Activated CD8-positive, alpha-beta T cell treated with anti-CD3 and anti-CD28 coated beads, Interleukin-2, amount 10 ng/mL, durations not matched to agents 7 days and 5 days (primary cell): ENCODE data around the gene TEAD3. TPM values are rescaled to one million over a fixed set of nuclear protein-coding genes. Genes with fewer than 3 reads are reported as not detected.

Experiments used
- ATAC-seq: fragments of 150-1000 bp; cut with Tn5 transposase; one replicate; pipeline ENCODE4 v1.10.0; 2021; ENCODE audit warnings: moderate library complexity
- CTCF ChIA-PET: fragments of 350-600 bp; sonication (Branson Sonifier 250); formaldehyde crosslinking; loops from one replicate; lab custom pipeline; 2021; ENCODE audit warnings: antibody characterized with exemption; lab: Charles Lee
- POLR2A ChIA-PET: fragments of 350-600 bp; sonication (Branson Sonifier 250); formaldehyde crosslinking; loops from one replicate; lab custom pipeline; 2021; ENCODE audit warnings: antibody characterized with exemption; lab: Charles Lee
- DNase-seq: peaks from one replicate; pipeline ENCODE4 v3.0.0-alpha.2; 2020
- H3K27ac Mint-ChIP-seq: one replicate; pipeline ENCODE4 v1.8.0; 2021; ENCODE audit warnings: mild to moderate bottlenecking, mixed read lengths
- H3K27me3 Mint-ChIP-seq: one replicate; pipeline ENCODE4 v1.8.0; 2021; ENCODE audit warnings: low read depth, mixed read lengths
- H3K36me3 Mint-ChIP-seq: one replicate; pipeline ENCODE4 v1.8.0; 2021; ENCODE audit warnings: low read depth, mixed read lengths
- H3K4me1 Mint-ChIP-seq: one replicate; pipeline ENCODE4 v1.8.0; 2021; ENCODE audit warnings: low read depth, mixed read lengths
- H3K4me3 Mint-ChIP-seq: one replicate; pipeline ENCODE4 v1.8.0; 2021; ENCODE audit warnings: mild to moderate bottlenecking, mixed read lengths
- H3K9me3 Mint-ChIP-seq: one replicate; pipeline ENCODE4 v1.8.0; 2022; ENCODE audit warnings: mixed read lengths; ENCODE audit not compliant: insufficient read depth
- total RNA-seq, 2 experiments: library from RNA; stranded (reverse); gene quantifications; one replicate each; pipeline ENCODE4 v1.2.3, GENCODE V29; 2021

The TEAD3 gene
- total RNA-seq, 2 experiments from 2014 or later, result 0.18 to 0.21 TPM

DNA sequence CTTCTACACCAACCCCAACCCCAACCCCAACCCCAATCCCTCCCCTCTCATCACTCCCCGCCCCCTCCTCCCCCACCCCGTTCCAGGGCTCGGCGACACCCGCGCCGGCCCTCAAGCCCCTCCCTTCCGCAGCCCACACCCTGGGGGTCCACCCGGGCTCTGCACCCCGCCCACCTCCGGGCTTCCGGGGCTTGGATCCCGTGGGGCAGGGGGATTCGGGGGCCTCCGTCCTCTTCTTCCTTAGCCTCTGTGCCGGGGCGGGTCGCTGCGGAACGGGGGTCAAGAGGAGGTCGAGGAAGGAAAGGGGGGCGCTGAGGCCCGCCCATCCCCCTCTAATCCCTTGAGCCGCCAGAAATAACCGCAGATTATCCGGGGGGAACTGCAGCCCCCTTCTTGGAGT, 15.1 kb upstream of the TEAD3 start:
- Mint-ChIP-seq H3K4me1 (peaks cover 2% of the 10 kb centered on the region), H3K27ac (no peak overlapping the region), H3K4me3 (no peak overlapping the region), H3K9me3 (no peaks in the 10 kb centered on the region), H3K36me3 (no peaks in the 10 kb centered on the region), H3K27me3 (peaks cover 34% of the 10 kb centered on the region)
- CTCF ChIA-PET, result no interaction called here
- ATAC-seq (no peak), DNase-seq (no peak)
- POLR2A ChIA-PET, result no interaction called here

DNA sequence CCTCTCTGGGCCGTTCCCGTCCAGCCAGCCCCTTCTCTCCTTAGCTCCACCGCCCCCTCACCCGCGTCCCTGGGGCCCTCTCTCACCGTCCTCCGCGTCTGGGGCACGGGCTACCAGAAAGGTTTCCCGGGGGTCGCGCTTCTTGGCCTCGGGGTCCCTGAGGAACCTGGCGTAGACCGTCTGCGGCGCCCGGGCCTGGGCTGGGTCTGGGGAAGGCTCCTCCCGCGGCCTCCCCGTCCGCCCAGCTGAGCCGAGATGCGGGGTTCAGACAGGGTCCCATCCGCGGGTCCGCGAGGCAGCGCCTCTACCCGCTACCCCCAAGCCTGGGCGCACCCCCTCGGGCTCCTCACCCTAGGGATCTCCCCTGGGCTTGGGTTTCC, 14.7 kb upstream of the TEAD3 start:
- no peak for DNase-seq
- no peaks in the 10 kb centered on the region for H3K36me3 Mint-ChIP-seq
- no peak overlapping the region for H3K27ac Mint-ChIP-seq
- peaks cover 33% of the 10 kb centered on the region for H3K27me3 Mint-ChIP-seq
- ChIA-PET CTCF (no interaction called here), POLR2A (no interaction called here)
- no peak for ATAC-seq
- peaks cover 2% of the 10 kb centered on the region for H3K4me1 Mint-ChIP-seq
- no peak overlapping the region for H3K4me3 Mint-ChIP-seq
- H3K9me3 Mint-ChIP-seq, result no peaks in the 10 kb centered on the region

DNA sequence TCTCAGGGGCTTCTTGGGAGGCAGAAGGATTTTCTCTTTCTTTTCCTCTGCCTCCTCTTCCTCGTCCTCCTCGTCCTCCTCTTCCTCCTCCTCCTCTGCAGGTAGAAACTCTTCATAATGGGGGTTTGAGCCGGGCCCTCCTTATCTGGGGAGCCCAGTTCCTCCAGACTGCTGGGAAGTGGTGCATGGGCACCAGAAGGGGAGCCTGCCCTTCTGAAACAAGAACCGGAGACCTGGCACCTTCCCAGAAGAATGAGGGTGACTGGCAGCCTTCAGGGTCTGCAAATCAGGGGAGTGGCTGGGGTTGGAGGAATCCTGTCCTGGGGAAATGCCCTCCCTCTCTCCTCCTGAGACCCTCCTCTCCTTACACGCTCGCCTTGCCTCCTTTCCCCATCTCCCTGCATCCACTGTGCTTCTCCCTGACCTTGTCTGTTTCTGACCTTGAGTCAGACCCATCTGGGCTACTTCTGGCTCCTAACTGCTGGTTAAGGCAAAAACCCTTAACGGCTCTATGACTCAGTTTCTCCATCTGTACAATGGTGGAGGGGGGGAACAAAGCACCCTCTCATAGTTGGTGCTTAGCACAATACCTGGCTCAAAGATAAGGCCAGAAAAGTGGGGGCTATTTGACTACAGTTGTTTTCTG, 14.2 kb upstream of the TEAD3 start:
- no peak for ATAC-seq
- Mint-ChIP-seq H3K9me3 (no peaks in the 10 kb centered on the region), H3K4me1 (peaks cover 2% of the 10 kb centered on the region), H3K27ac (no peak overlapping the region), H3K4me3 (no peak overlapping the region), H3K36me3 (no peaks in the 10 kb centered on the region), H3K27me3 (peaks cover 32% of the 10 kb centered on the region)
- POLR2A ChIA-PET, result no interaction called here
- no peak for DNase-seq
- CTCF ChIA-PET, result no interaction called here

DNA sequence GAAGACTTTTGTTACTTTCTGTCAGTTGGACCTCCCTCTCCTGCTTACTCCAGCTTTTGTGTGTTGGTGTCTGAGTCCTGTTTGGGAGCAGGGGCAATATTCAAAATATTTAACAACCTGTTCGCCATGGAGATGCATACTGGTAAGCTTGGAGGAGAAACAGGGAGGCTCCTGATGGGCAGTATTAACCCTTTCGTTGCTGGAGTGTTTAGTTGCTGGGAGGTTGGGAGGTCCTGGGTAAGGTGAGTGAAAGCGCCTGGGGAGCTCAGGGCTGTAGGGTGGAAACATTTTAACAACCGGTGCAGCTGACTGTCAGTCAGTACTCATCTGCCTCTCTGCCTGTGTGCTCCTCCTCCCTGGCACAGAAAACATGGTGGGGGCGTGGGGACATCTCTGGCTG, 11.7 kb upstream of the TEAD3 start:
- ChIA-PET POLR2A (no interaction called here), CTCF (interaction anchor here (0.6 to 1.1 kb wide), 2 partner anchors 14 to 229 kb away, joined by 3 to 5 read pairs; no protein-coding TSS in a partner anchor)
- no peak for ATAC-seq
- no peak for DNase-seq
- Mint-ChIP-seq H3K9me3 (no peaks in the 10 kb centered on the region), H3K4me1 (no peaks in the 10 kb centered on the region), H3K36me3 (no peaks in the 10 kb centered on the region), H3K27me3 (peaks cover 34% of the 10 kb centered on the region), H3K27ac (no peak overlapping the region), H3K4me3 (no peak overlapping the region)

DNA sequence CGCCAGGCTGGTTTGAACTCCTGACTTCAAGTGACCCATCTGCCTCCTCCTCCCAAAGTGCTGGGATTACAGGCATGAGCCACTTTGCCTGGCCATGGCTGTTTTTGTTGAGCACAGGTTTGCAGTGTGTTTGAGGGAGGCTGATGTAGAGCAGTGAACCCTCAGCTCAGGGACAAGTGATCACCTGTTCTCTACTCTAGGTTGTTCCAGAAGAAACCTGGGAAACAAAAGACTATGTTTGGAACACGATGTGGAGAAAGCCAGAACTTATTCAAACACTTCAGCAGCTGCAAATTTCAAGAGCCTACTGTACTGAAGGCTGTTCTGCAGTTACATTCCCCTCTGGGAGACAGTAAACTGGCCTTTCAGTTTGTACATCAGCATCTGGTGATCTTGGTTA, 11.1 kb upstream of the TEAD3 start:
- peaks cover 38% of the 10 kb centered on the region for H3K27me3 Mint-ChIP-seq

DNA sequence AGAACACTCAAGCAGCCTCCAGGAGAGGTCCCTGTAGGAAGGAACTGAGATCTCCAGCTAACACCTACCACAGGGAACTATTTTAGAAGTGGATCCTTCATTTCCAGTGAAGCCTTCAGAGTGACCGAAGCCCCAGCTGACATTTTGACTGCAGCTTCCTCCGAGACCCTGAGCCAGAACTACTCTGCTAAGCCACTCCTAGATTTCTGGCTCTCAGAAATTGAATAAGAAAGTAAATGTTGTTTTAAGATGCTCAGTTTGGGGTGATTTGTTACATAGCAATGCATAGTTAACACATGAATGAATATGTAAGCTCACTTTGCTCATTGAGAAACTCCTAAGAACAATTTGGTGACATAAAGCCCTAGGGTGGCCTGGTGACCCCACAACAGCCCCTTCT, 10.3 kb upstream of the TEAD3 start:
- ATAC-seq, result no peak
- H3K27ac Mint-ChIP-seq, result no peak overlapping the region
- H3K4me3 Mint-ChIP-seq, result no peak overlapping the region
- DNase-seq, result no peak
- no peaks in the 10 kb centered on the region for H3K36me3 Mint-ChIP-seq
- ChIA-PET POLR2A (no interaction called here), CTCF (interaction anchor here (1.0 kb wide), 1 partner anchor 16 kb away, joined by 3 read pairs; no protein-coding TSS in a partner anchor)
- H3K4me1 Mint-ChIP-seq, result peaks cover 4% of the 10 kb centered on the region
- H3K27me3 Mint-ChIP-seq, result peaks cover 39% of the 10 kb centered on the region
- no peaks in the 10 kb centered on the region for H3K9me3 Mint-ChIP-seq

More for the DNA sequence above, 11.1 kb upstream of the TEAD3 start:
- DNase-seq, result no peak
- ChIA-PET CTCF (interaction anchor here (1.1 kb wide), 1 partner anchor 15 kb away, joined by 5 read pairs; no protein-coding TSS in a partner anchor), POLR2A (no interaction called here)
- no peak for ATAC-seq
- Mint-ChIP-seq H3K27ac (no peak overlapping the region), H3K9me3 (no peaks in the 10 kb centered on the region), H3K4me3 (no peak overlapping the region), H3K36me3 (no peaks in the 10 kb centered on the region), H3K4me1 (peaks cover 4% of the 10 kb centered on the region)

DNA sequence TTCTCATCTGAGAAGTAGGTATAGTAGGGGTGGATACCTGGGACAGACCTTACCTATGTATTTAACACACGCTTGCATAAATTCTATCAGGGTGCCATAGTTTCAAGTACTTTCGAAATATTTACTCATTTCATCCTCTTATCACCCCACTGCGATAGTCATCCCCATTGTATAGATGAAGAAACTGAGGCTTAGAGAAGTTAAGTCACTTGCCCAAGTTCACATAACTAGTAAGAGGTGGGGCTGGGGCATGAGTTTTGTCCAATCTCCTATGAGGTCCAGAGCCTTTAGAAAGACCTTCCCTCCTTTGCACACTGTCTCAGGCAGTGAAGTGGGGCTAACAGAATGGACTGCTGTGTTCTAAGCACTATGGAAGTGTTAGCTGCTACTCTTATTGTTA, 9.7 kb upstream of the TEAD3 start:
- Mint-ChIP-seq H3K9me3 (no peaks in the 10 kb centered on the region), H3K27ac (no peak overlapping the region), H3K4me3 (no peak overlapping the region), H3K36me3 (no peaks in the 10 kb centered on the region), H3K27me3 (peaks cover 39% of the 10 kb centered on the region), H3K4me1 (peaks cover 4% of the 10 kb centered on the region)
- ATAC-seq, result no peak
- POLR2A ChIA-PET, result no interaction called here
- CTCF ChIA-PET, result interaction anchor here (1.0 kb wide), 1 partner anchor 17 kb away, joined by 3 read pairs; no protein-coding TSS in a partner anchor
- DNase-seq, result no peak

DNA sequence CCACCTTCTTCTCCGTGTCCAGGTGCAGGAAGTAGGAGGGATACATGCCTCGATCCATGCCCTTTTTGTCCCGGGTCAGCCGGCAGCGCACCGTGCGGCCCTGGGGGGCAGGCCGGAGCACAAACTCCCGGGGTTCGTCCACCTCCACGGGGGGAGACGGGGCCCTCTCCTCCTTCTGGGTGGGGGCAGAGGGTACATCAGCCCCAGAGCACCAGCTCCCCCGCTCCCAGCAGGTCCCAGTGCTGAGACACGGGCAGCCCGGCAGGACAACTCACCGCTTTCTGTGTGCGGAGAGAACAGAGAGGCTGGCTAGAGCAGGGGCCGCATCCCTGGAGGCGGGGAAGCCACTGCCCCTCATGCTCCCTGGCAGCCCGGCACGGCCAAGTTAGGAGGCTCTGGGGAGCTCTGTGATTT, 9.1 kb upstream of the TEAD3 start:
- CTCF ChIA-PET, result interaction anchor here (1.0 kb wide), 1 partner anchor 17 kb away, joined by 3 read pairs; no protein-coding TSS in a partner anchor

DNA sequence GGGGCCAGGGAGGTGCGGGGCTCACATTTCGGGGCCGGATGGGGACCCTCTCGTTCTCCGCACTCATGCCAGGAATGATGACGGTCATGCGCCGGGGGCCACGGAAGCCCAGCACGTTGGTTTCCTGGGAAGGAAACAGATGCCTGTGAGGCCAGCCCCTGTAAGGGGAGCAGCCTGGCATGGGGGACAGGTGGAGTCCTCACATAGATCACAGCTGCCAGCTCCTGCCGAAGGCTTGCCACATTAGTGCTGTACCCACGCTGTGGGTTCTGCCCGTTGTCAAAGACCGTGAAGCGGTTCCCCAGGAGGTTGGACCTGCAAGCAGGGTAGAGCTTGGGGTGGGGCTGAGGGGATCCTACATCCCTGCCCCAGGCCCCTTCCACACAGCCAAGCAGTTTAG, 6.7 kb upstream of the TEAD3 start:
- CTCF ChIA-PET, result interaction anchor here (0.7 kb wide), 1 partner anchor 19 kb away, joined by 3 read pairs; no protein-coding TSS in a partner anchor
- ATAC-seq (no peak), DNase-seq (no peak)
- H3K36me3 Mint-ChIP-seq, result no peaks in the 10 kb centered on the region
- H3K27ac Mint-ChIP-seq, result no peak overlapping the region
- H3K9me3 Mint-ChIP-seq, result no peaks in the 10 kb centered on the region
- POLR2A ChIA-PET, result no interaction called here
- H3K27me3 Mint-ChIP-seq, result peaks cover 35% of the 10 kb centered on the region
- H3K4me1 Mint-ChIP-seq, result peaks cover 6% of the 10 kb centered on the region
- H3K4me3 Mint-ChIP-seq, result no peak overlapping the region

More for the DNA sequence above, 9.1 kb upstream of the TEAD3 start:
- no peak for ATAC-seq
- H3K4me3 Mint-ChIP-seq, result no peak overlapping the region
- POLR2A ChIA-PET, result interaction anchor here (1.4 kb wide), 1 partner anchor 9 kb away, joined by 4 read pairs; the partner anchor contains the start of gene TEAD3
- no peaks in the 10 kb centered on the region for H3K36me3 Mint-ChIP-seq
- peaks cover 36% of the 10 kb centered on the region for H3K27me3 Mint-ChIP-seq
- no peaks in the 10 kb centered on the region for H3K9me3 Mint-ChIP-seq
- H3K4me1 Mint-ChIP-seq, result peaks cover 4% of the 10 kb centered on the region
- no peak overlapping the region for H3K27ac Mint-ChIP-seq
- no peak for DNase-seq

DNA sequence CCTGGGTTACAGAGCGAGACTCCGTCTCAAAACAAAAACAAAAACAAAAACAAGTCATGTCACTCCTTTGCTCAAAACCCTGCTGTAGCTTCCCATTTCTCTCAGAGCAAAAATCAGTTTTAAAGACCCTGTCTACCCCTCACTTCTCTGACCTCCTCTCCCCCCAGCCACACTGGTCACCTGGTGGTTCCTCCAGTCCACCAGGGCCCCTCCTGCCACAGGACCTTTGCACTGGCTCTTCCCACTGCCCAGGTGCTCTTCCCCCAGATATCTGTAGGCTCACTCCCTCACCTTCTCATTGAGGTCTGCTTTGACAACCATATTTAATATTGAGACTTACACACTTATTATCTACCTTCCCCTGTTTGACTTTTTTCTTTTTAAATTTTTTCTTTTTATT, 4.9 kb upstream of the TEAD3 start:
- DNase-seq, result no peak
- Mint-ChIP-seq H3K9me3 (no peaks in the 10 kb centered on the region), H3K27ac (no peak overlapping the region), H3K4me1 (peaks cover 15% of the 10 kb centered on the region), H3K4me3 (no peak overlapping the region), H3K27me3 (peaks cover 35% of the 10 kb centered on the region), H3K36me3 (no peaks in the 10 kb centered on the region)
- CTCF ChIA-PET, result interaction anchor here (1.3 kb wide), 1 partner anchor 22 kb away, joined by 3 read pairs; no protein-coding TSS in a partner anchor
- POLR2A ChIA-PET, result no interaction called here
- no peak for ATAC-seq

DNA sequence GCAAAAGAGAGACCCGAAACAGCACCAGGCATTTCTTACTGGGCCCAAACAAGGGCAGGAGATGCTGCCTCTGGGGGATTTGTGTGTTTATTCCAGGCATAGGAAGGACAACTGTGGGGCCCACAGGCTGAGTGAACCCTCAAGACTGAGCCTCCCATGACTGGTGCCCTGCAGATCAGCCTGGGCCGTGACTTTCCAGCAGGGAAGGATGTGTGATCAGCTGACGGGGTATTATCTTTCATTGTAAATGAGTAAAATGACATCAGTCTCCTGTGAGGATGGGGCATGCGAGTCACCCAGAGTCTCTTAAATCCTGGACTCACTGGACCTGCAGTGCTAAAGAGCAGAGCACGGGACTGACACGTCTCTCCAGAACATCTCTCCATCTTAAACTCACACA, 3.9 kb upstream of the TEAD3 start:
- ChIA-PET CTCF (no interaction called here), POLR2A (no interaction called here)
- Mint-ChIP-seq H3K4me1 (peaks cover 15% of the 10 kb centered on the region), H3K36me3 (no peaks in the 10 kb centered on the region), H3K4me3 (no peak overlapping the region), H3K27ac (no peak overlapping the region), H3K27me3 (peaks cover 35% of the 10 kb centered on the region), H3K9me3 (no peaks in the 10 kb centered on the region)
- DNase-seq, result no peak
- no peak for ATAC-seq

DNA sequence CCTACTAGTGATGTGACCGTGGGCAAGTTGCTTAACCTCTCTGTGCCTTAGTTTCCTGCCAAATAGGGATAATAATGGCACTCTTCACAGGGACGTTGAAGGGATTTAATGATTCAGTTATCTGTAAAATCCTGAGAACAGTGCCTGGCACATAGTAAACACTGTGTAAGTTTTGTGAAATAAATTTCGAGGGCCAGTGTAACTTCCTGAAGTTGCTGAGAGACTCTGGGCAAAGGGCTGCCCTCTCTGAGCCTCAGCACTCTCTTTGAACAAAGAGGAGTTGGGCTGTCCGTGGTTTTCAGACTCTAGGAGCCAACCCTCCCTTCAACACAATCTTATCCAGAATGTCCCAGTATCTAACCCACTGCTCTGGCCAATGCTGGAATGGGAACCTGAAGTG, 2.5 kb upstream of the TEAD3 start:
- DNase-seq (no peak), ATAC-seq (no peak)
- Mint-ChIP-seq H3K4me3 (no peak overlapping the region), H3K27ac (no peak overlapping the region), H3K9me3 (no peaks in the 10 kb centered on the region), H3K36me3 (no peaks in the 10 kb centered on the region), H3K4me1 (peaks cover 16% of the 10 kb centered on the region), H3K27me3 (peaks cover 35% of the 10 kb centered on the region)
- CTCF ChIA-PET, result no interaction called here
- POLR2A ChIA-PET, result no interaction called here
